HPDE6-E6E7 (cell line): ENCODE measurements around the gene TADA2A.

Experiments
- DNase-seq: peaks from one replicate; pipeline ENCODE4 v3.0.0; 2011; ENCODE audit warnings: missing footprints; ENCODE audit errors: extremely low spot score

TADA2A gene

DNA sequence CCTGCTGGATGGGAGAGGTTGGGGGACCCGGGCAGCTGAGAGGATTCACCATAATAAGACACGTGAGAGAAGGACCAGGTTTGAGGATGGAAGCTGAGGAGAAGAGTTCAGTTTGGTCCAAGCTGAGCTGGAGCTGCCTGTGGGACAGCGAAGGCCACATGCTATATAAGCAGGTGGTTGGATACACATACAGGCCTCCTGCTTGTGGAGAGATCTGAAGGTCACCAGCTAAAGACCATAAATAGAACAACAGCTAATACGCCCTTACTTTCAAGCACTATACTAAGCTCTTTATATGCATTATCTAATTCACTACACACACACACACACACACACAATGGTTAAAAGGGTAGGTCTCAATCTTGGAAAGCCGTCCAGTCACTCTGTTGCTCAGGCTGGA lies 115.1 kb downstream of the TADA2A start:
- no peak for DNase-seq

GRCh38 chr17:37523715-37524219 lies 117.1 kb downstream of the TADA2A start:
- no peak for DNase-seq

DNA sequence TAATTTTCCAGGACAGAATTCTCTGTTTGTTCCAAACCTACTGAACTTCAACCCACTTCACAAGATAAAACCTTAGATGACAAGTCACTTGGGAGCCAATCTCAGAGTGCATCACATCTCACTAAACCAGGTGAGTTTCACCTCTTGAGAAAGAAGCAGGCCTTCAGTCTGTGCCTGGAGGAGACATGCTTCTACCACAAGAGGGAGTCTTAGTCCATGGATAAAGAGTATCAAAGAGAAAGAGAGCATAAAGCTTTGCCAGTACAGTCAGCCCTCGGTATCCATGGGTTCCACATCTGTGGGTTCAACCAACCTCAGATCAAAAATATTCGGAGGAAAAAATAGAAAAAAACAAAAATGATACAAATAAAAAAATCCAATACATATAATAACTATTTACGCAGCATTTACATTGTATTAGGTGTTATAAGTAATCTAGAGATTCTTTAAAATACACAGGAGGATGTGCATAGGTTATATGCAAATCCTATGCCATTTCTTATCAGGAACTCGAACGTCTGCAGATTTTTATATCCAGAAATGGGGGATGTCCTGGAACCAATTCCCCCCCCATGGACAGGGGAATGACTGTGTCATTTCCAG lies 120.7 kb downstream of the TADA2A start:
- DNase-seq = peak; percentile 62
